ENCODE data around the gene GUCY1A2. TPM values are rescaled to one million over a fixed set of nuclear protein-coding genes. Genes with fewer than 3 reads are reported as not detected.

GUCY1A2 gene
- total RNA-seq, 6 experiments from 2014 or later, result 1.1 to 4.9 (median 2.5) TPM

DNA sequence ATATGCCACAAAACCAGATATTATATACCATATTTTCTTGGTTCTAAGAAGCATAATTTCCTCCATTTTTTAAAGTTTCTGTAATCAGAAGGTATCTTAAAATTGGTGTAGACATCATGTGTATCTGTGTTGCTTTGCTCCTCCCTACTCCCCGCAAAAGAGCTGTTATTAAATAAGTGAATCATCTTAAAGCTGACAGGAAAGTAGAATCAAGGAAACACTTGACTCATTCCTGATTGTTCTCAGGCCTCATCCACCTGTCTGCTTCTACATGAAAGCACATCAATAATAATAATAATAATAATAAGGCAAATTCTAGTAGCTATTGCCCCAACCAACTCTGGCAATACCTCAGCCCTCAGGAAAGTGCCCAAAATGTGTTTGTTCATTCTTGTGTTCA lies 26.2 kb upstream of the GUCY1A2 start:
- no peaks in the 10 kb centered on the region for H3K4me1 ChIP-seq
- H3K27ac ChIP-seq, result no peak overlapping the region
- H3K4me3 ChIP-seq, result no peak overlapping the region
- ATAC-seq (no peak), DNase-seq (no peak)
- no peak for TF ChIP-seq POLR2A (IDR thresholded peaks at IDR 0.05)
- no peak for TF ChIP-seq CTCF (IDR thresholded peaks at IDR 0.05)
- H3K36me3 ChIP-seq, result no peaks in the 10 kb centered on the region
- WGBS (ENCODE audit: insufficient coverage, low coverage, low lambda C conversion rate, missing lambda C conversion rate), result 93% methylated on average over 1 of the region's 1 CpG
- no peaks in the 10 kb centered on the region for H3K9me3 ChIP-seq
- H3K27me3 ChIP-seq, result no peaks in the 10 kb centered on the region
- intact Hi-C loops (cut with DNase I), result no loop called here

- Histone ChIP-seq H3K36me3 (no peaks in the 10 kb centered on the region), H3K4me3 (no peak overlapping the region), H3K4me1 (no peaks in the 10 kb centered on the region), H3K9me3 (no peaks in the 10 kb centered on the region), H3K27me3 (no peaks in the 10 kb centered on the region), H3K27ac (no peak overlapping the region)
- no peak for DNase-seq
- no peak for TF ChIP-seq POLR2A (IDR thresholded peaks at IDR 0.05)
- TF ChIP-seq CTCF (IDR thresholded peaks at IDR 0.05), result no peak
- WGBS (ENCODE audit: insufficient coverage, low coverage, low lambda C conversion rate, missing lambda C conversion rate), result 53% methylated on average over 4 of the region's 4 CpGs
- ATAC-seq, result no peak
- intact Hi-C loops (cut with DNase I), result no loop called here
Observed at GRCh38 chr11:107043242-107044006, 25.1 kb upstream of the GUCY1A2 start.

DNA sequence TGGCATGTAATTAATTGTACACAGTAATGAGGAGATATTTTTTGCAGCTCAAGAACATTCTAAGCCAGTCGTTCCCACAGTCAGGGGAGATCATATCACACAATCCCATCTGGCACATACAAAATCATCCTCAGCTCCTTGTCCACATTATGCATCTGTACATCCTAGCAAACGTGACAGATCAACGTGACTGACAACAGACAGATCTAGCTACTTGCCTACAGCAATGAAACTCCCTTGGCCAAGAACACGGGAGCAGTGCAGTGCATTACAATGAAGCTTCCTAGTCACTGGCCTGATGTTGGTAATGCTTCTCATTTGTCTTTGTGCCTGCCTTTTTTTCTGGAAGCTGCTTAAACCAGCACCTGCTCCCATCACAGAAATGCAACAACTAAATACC lies 24.5 kb upstream of the GUCY1A2 start:
- H3K36me3 ChIP-seq, result no peaks in the 10 kb centered on the region
- H3K27ac ChIP-seq, result no peak overlapping the region
- TF ChIP-seq POLR2A (IDR thresholded peaks at IDR 0.05), result no peak
- no peak for TF ChIP-seq CTCF (IDR thresholded peaks at IDR 0.05)
- no peaks in the 10 kb centered on the region for H3K27me3 ChIP-seq
- DNase-seq, result no peak
- H3K9me3 ChIP-seq, result no peaks in the 10 kb centered on the region
- H3K4me1 ChIP-seq, result peaks cover 0 to under 1% (median 0%) of the 10 kb centered on the region in 4 donors
- no peak for ATAC-seq
- WGBS (ENCODE audit: insufficient coverage, low coverage, low lambda C conversion rate, missing lambda C conversion rate), result 45% methylated on average over 4 of the region's 4 CpGs
- intact Hi-C loops (cut with DNase I), result no loop called here
- no peak overlapping the region for H3K4me3 ChIP-seq

GRCh38 chr11:107041088-107041444 lies 22.8 kb upstream of the GUCY1A2 start:
- Histone ChIP-seq H3K4me1 (peaks cover 0 to 4% (median 0%) of the 10 kb centered on the region in 4 donors), H3K9me3 (no peaks in the 10 kb centered on the region), H3K4me3 (no peak overlapping the region), H3K36me3 (no peaks in the 10 kb centered on the region), H3K27ac (no peak overlapping the region), H3K27me3 (no peaks in the 10 kb centered on the region)
- ATAC-seq (no peak), DNase-seq (no peak)
- intact Hi-C loops (cut with DNase I), result no loop called here
- WGBS (ENCODE audit: insufficient coverage, low coverage, low lambda C conversion rate, missing lambda C conversion rate), result 79% methylated on average over 1 of the region's 1 CpG
- no peak for TF ChIP-seq CTCF (IDR thresholded peaks at IDR 0.05)
- no peak for TF ChIP-seq POLR2A (IDR thresholded peaks at IDR 0.05)
